ENCODE measurements around the gene PGRMC2.

PGRMC2 gene

GRCh38 chr4:128290526-128290925, 2.9 kb upstream of the PGRMC2 start:
- H3K27ac ChIP-seq: no peak overlapping the region
- TF ChIP-seq CTCF (IDR thresholded peaks at IDR 0.05) (no peak), ZFX (IDR thresholded peaks at IDR 0.05; ENCODE audit: borderline replicate concordance) (no peak)

- no peak for TF ChIP-seq CTCF (IDR thresholded peaks at IDR 0.05)
- TF ChIP-seq ZFX (IDR thresholded peaks at IDR 0.05; ENCODE audit: borderline replicate concordance): no peak
- H3K27ac ChIP-seq: no peak overlapping the region; the same call in 1 of the 2 replicates
Measured at GRCh38 chr4:128289523-128290158, 2.0 kb upstream of the PGRMC2 start.

GRCh38 chr4:128288689-128289106, 1.1 kb upstream of the PGRMC2 start:
- H3K27ac ChIP-seq: peak overlapping the region; percentile 98
- no peak for TF ChIP-seq ZFX (IDR thresholded peaks at IDR 0.05; ENCODE audit: borderline replicate concordance)
- TF ChIP-seq CTCF (IDR thresholded peaks at IDR 0.05): no peak

GRCh38 chr4:128287871-128288688, 467 bp upstream of the PGRMC2 start:
- H3K27ac ChIP-seq: peak overlapping the region; percentile 98
- TF ChIP-seq CTCF (IDR thresholded peaks at IDR 0.05) (peak; percentile 16), ZFX (IDR thresholded peaks at IDR 0.05; ENCODE audit: borderline replicate concordance) (no peak)

- peak overlapping the region; percentile 98 for H3K27ac ChIP-seq
- TF ChIP-seq CTCF (IDR thresholded peaks at IDR 0.05) (no peak), ZFX (IDR thresholded peaks at IDR 0.05; ENCODE audit: borderline replicate concordance) (no peak)
Measured at GRCh38 chr4:128286474-128287058, 1.0 kb downstream of the PGRMC2 start.

- TF ChIP-seq CTCF (IDR thresholded peaks at IDR 0.05) (no peak), ZFX (IDR thresholded peaks at IDR 0.05; ENCODE audit: borderline replicate concordance) (no peak)
- peak overlapping the region; percentile 98 for H3K27ac ChIP-seq
Measured at GRCh38 chr4:128285085-128285997, 2.3 kb downstream of the PGRMC2 start.
